AG10803 (cell line): Measurements from ENCODE around the gene ALG3.

ENCODE experiments used
- DNase-seq: peaks from one replicate; pipeline ENCODE4 v3.0.0; 2010; ENCODE audit warnings: low read depth
- H3K4me3 ChIP-seq: 2 replicates; pipeline ENCODE4 v1.5.1; 2011; ENCODE audit warnings: mild to moderate bottlenecking, low read length, control low read depth
- TF ChIP-seq, protein P1 (sequence below): conservative IDR thresholded peaks from 2 replicates; pipeline ENCODE4 v1.5.1; 2011; ENCODE audit warnings: mild to moderate bottlenecking, low read length, control low read depth, inconsistent platforms

The ALG3 gene

DNA sequence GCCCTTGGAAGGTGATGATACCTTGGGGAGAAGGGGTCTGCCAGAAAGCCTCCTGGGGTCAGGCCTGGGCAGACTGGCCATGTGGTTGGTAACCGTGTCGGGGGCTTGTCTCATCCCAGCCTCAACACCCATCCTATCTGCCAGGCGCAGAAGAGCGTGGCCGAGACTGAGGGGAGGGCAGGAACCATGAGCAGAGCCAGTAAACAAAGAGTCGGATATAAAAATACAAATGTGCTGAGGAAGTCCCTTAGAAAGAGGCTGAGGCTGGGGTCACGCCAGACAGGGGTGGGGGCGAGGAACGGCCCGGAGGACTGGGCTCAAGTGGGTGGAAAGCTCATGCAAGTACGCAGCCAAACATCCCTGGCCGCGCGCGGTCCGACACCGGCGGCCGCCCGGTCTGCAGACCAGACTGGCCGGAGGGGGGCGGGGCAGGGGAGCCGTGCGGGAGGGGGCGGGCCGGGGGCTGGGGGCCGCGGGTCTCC lies 10.7 kb upstream of the ALG3 start:
- DNase-seq = no peak
- TF ChIP-seq, protein P1, sequence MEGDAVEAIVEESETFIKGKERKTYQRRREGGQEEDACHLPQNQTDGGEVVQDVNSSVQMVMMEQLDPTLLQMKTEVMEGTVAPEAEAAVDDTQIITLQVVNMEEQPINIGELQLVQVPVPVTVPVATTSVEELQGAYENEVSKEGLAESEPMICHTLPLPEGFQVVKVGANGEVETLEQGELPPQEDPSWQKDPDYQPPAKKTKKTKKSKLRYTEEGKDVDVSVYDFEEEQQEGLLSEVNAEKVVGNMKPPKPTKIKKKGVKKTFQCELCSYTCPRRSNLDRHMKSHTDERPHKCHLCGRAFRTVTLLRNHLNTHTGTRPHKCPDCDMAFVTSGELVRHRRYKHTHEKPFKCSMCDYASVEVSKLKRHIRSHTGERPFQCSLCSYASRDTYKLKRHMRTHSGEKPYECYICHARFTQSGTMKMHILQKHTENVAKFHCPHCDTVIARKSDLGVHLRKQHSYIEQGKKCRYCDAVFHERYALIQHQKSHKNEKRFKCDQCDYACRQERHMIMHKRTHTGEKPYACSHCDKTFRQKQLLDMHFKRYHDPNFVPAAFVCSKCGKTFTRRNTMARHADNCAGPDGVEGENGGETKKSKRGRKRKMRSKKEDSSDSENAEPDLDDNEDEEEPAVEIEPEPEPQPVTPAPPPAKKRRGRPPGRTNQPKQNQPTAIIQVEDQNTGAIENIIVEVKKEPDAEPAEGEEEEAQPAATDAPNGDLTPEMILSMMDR = no peak
- H3K4me3 ChIP-seq = no peak overlapping the region

DNA sequence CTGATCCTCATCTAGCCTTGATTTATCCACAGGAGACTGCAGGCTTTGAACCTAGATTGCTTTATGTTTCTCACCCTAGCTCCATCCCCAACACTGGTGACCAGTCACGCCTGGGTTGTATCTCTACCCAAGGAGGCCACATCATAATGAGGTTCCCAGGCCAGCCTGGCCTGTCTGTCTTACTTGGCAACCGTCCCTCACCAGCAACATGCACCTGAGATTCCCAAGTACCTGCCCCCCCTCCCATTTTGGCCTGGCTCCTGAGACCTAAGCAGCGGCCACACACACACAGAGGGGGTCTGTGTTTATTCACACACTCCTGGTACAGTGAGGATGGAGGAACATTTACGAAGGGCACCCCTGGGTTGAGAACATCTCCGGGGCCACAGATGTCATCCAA lies 10.2 kb upstream of the ALG3 start:
- no peak for DNase-seq
- TF ChIP-seq, protein P1 = no peak

DNA sequence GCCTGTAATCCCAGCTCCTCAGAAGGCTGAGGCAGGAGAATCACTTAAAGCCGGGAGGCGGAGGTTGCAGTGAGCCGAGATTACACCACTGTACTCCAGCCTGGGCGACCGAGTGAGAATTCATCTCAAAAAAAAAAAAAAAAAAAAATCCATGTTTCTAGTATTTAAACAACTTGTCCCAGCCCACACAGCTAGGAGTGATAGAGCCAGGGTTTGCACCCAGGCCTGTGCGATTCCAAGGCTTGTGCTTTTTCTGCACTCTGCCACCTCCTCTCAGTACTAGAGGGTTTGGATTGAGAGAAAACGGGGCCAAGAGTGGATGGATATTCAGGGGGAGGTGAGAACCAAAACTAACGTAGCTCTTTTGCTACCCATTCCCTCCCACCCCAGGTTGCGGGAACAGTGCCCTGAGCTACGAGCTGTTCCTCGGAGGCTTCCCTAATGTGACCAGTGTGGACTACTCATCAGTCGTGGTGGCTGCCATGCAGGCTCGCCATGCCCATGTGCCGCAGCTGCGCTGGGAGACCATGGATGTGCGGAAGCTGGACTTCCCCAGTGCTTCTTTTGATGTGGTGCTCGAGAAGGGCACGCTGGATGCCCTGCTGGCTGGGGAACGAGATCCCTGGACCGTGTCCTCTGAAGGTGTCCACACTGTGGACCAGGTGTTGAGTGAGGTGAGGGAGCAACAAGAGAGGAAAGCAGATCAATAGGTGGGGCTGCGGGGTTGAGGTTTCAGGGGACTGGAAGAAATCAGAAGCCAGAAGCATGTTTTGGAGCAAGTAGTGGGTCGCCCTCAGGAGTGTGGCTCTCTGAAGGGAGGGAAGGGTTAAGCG lies 8.5 kb upstream of the ALG3 start:
- DNase-seq = no peak
- H3K4me3 ChIP-seq = no peak overlapping the region
- TF ChIP-seq, protein P1 = no peak

More for the DNA sequence above, 10.2 kb upstream of the ALG3 start:
- H3K4me3 ChIP-seq = no peak overlapping the region

DNA sequence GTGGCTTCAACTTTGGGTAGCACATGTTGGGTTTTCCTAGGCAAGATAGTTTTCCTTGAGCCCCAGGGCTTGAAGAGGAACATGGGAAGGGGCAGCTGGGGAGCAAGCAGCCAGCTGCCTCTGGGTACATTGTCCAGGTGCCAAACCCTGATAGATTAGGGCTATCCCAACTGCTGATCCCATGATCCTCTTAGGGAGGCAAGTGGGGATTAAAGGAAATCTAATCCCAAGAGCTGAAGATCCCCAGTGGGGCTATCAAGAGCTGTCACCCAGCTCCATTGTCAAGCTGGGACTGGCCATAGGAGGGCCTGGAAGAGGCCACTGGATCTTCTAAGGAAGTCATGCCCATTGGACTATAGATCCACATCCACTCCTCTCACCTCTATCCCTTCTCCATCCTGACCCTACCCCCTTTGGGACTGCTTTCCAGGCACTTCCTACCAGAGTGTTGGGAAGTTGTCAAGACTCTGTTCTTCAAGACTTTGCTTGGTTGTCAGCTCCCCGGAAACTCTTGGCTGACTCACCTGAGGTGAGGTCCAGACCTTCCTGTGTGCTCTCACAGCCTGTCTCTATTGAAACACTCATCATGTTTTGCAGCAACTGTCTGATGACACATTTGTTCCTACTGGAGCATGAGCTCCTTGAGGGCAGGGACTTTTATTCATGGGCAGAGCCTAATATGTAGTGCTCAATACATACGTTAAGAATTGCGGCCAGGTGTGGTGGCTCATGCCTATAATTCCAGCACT lies 6.7 kb upstream of the ALG3 start:
- H3K4me3 ChIP-seq = no peak overlapping the region
- TF ChIP-seq, protein P1 = no peak
- DNase-seq = no peak

DNA sequence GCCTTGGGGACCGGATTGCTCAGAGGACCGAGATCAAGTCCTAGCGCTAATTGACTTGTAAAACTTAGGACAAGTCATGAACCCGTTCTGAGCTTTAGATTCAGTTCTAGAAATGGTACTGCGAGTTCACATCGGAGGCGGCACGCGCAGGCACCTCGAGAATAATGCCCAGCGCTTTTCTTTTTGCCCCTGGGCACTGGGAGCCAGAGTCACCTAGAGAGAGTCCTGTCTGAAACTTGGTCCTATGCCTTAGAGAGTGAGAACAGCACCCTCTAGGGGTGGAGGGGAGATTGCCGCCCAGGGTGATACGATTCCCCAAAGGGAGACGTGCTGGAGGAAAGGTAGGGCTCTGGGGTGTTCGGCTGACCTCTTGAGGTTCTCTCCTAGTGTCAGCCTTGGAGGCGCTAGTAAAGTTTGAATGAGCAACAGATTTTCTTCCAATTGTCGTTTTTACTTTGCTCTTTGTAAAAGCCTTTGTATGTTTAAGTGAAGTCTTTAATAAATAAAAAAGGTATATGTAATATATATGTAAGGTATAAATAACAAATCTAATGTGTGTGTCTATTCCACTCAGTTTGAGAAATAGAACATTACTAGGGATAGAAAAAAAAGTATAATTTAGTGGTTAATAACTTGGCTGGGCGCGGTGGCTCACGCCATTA lies 1.5 kb upstream of the ALG3 start:
- TF ChIP-seq, protein P1 = peak; percentile 98
- DNase-seq = peak; percentile 84
- H3K4me3 ChIP-seq = peak overlapping the region; percentile 100

DNA sequence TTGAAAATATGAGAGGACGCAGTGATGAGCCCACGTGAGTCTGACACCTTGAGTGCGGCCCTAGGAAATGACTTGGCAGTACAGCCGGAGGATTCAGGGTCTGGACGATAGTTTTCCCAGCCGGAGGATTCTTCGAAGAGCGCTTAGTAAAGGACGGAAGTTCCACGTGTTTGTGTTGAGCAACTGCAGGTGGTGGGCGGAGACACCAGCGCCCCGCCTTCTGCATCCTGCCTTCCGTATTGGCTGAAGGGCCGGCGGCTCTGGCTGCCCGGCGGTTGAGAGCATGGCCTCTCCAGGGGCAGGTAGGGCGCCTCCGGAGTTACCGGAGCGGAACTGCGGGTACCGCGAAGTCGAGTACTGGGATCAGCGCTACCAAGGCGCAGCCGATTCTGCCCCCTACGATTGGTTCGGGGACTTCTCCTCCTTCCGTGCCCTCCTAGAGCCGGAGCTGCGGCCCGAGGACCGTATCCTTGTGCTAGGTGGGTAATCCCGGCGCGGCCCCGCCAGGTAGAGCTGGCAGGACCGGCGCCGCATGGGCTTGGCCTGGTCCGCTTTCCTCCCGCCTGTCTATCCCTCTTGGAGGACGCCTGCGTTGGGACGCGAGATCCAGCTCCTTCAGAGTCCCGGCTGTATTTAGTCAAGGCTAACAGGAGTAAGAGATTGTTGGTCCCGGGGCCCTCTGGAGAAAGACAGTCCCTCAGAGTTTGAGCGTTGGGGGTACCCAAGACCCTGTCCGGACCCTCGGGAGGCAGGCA lies 827 bp upstream of the ALG3 start, which contains the start of gene EEF1AKMT4:
Gene EEF1AKMT4 (plus strand): TSS at position 261 of the 755 bp plus-strand sequence. CDS start 23 bp downstream, at position 284.
- TF ChIP-seq, protein P1 = peak; percentile 45
- DNase-seq = peak; percentile 98
- peak within 1 kb of the TSS; percentile 100 for H3K4me3 ChIP-seq
